Immature natural killer cell (primary cell): Measurements from ENCODE around the gene ZNF285. TPM values are rescaled to one million over a fixed set of nuclear protein-coding genes. Genes with fewer than 3 reads are reported as not detected.
"Not testable (repeated sequence)": the region's sequence is repeated elsewhere in the genome, so short reads cannot be mapped to it uniquely, and the experiment has no call there.

Experiments
- DNase-seq, 3 donors: peaks; one replicate each; pipeline ENCODE4 v3.0.0; 2022; ENCODE audit warnings: mixed read lengths in 1 of 3
- H3K27ac Mint-ChIP-seq, 6 donors: one replicate each; pipeline ENCODE4 v1.8.0; 2020; ENCODE audit warnings: mixed read lengths in 6 of 6, mild to moderate bottlenecking in 5 of 6, inconsistent platforms in 4 of 6, moderate library complexity in 3 of 6
- H3K27me3 Mint-ChIP-seq, 3 donors: one replicate each; pipeline ENCODE4 v1.8.0; 2020 to 2021; ENCODE audit warnings: low read depth in 3 of 3, mild to moderate bottlenecking in 3 of 3, mixed read lengths in 3 of 3, moderate library complexity in 3 of 3, inconsistent platforms in 1 of 3
- H3K36me3 Mint-ChIP-seq, 3 donors: one replicate each; pipeline ENCODE4 v1.8.0; 2020; ENCODE audit warnings: mixed read lengths in 3 of 3, inconsistent platforms in 2 of 3, mild to moderate bottlenecking in 2 of 3
- H3K4me1 Mint-ChIP-seq, 2 donors: one replicate each; pipeline ENCODE4 v1.8.0; 2020; ENCODE audit warnings: inconsistent platforms in 2 of 2, mild to moderate bottlenecking in 2 of 2, mixed read lengths in 2 of 2, moderate library complexity in 1 of 2
- H3K4me3 Mint-ChIP-seq, 5 donors: one replicate each; pipeline ENCODE4 v1.8.0; 2020; ENCODE audit warnings: mild to moderate bottlenecking in 5 of 5, mixed read lengths in 5 of 5, inconsistent platforms in 3 of 5, moderate library complexity in 3 of 5
- H3K9me3 Mint-ChIP-seq, 6 donors: one replicate each; pipeline ENCODE4 v1.8.0; 2020; ENCODE audit warnings: mild to moderate bottlenecking in 6 of 6, mixed read lengths in 6 of 6, inconsistent platforms in 4 of 6, moderate library complexity in 3 of 6
- polyA plus RNA-seq, 3 donors: library from polyadenylated mRNA; unstranded; fragments of 300-500 nt; fragmentation: Illumina TruSeq; gene quantifications; one replicate each; pipeline ENCODE4 v1.2.3, GENCODE V29; 2021

ZNF285 gene
- 1 to 10 TPM in 2 of 3 donors, under 1 TPM in 1; 0.32 to 2.7 (median 1.6) TPM for polyA plus RNA-seq

DNA sequence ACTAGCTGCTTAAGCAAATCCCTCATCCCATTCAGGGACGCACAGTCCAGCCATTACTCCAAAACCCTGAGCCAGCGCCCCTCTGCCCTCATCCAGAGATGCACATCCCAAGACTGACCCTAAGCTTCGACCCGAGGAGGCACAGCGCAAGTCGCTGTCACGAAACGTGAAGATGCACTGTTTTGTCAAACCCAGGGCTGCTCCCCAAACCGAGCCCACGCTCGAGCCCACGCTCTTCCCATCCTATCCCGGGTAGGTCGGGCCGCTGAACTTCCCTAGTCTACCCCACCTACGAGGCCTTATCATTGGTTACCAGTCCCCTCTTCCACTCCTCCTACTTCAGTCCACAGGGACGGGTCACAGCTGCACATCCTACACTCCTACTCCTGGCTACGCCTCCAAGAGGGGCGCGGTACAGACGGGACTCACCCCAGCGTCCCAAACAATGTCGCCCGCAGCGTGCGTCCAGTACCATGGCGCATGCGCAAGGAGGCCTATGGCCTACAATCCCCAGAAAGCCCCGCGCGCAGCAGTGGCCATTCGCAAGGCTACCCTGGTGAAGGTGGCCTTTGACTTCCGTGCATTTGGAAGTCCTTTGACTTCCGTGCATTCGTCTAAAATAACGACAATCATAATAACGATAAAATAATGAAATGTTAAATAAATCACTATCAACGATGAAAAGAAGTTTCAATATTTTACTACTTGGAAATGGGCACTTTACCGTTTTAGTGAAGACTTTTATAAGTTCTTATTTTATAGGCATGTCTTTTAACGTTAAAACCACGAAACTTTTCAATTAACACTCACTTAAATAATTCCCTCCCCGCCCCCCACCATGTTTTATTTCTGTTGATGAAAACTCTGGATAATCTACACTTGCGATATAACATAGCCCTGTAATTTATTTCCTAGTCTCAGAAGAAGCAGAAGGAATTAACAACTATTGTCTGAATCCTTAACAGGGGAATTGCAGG is at the start of gene ZNF285:
Gene ZNF285, minus strand, starts transcription at position 470 of the 977 bp plus-strand sequence. CDS start 4,395 bp downstream, outside the sequence.
- H3K36me3 Mint-ChIP-seq = peaks cover 12 to 36% (median 17%) of the 10 kb centered on the region in 3 donors

DNA sequence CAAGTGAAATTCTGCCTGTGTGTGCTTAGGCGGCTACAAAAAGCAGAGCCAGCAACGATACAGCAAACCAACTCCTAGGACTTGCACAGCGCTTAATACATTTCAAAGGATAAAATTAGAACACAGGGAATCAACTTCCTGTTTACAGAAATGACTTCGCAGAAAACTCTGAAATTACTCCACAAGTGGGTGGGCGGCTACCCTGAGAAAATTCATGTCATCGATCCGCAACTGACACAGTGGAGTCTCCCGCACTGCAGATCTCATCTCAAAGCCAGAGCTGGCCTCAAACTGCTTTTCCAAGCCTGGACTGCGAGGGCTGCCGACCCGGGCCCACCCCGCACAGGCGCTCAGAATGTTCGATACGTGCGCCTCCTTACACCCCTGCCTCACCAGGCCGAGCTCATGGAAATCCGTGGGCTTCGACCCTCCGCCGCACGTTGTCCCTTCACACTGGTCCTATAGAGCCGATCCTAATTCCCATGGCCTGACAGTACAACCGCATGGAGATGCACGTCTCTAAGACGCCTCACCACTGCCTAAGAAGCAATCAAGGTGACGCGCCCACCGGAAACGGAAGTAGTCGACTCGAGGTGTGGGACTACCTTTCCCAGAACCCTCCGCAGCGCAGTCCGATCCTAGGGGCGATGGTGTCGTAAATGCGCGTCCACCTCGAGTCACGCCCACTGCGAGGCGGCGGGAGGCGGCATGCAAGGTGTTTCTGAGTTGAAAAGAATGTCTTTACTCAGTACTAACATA is 46.7 kb upstream of the ZNF285 start, which contains the start of gene ZNF229:
Gene ZNF229, minus strand, starts transcription at position 557 of the 759 bp plus-strand sequence. CDS start 5,625 bp downstream, outside the sequence.
- Mint-ChIP-seq H3K27ac (peak within 1 kb of the TSS in 3 of 6 donors; percentile 16 to 77 (median 63)), H3K36me3 (peaks cover 15 to 51% (median 45%) of the 10 kb centered on the region in 3 donors), H3K9me3 (peaks cover 53 to 96% (median 83%) of the 10 kb centered on the region in 6 donors), H3K4me1 (peaks cover 14% of the 10 kb centered on the region in 2 donors), H3K4me3 (peak within 1 kb of the TSS; percentile 78 to 88 (median 83)), H3K27me3 (peaks cover 6% of the 10 kb centered on the region in 3 donors)
- peak; percentile 38 to 51 (median 45) for DNase-seq

More for the DNA sequence above, at the start of gene ZNF285:
- peak within 1 kb of the TSS; percentile 89 to 96 (median 95) for H3K4me3 Mint-ChIP-seq
- H3K4me1 Mint-ChIP-seq = peaks cover 15% of the 10 kb centered on the region in 2 donors
- peaks cover 16 to 58% (median 38%) of the 10 kb centered on the region in 6 donors for H3K9me3 Mint-ChIP-seq
- peaks cover 6 to 12% (median 9%) of the 10 kb centered on the region in 3 donors for H3K27me3 Mint-ChIP-seq
- peak within 1 kb of the TSS; percentile 31 to 91 (median 62) for H3K27ac Mint-ChIP-seq
- DNase-seq = peak; percentile 76 to 80 (median 78)

DNA sequence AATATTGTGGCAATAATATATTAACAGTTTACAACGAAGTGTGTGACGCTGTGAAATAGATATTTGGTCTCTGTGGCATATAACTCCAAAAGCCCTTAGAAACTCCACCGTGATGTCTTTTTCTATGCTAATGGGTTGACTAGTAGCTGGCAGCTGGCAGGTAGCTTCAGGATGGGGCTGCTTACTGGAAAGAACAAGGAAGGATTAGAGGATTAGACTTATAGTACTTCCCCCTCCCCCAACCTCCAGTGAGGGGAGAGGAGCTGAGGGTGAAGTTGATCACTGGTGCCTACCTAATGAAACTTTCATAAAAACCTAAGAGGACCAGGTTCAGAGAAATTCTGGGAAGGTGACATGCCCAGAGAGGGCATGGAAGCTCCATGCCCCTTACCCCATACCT is 37.0 kb upstream of the ZNF285 start:
- DNase-seq = no peak
- no peak overlapping the region for H3K27ac Mint-ChIP-seq
- H3K9me3 Mint-ChIP-seq = peaks cover 32 to 71% (median 51%) of the 10 kb centered on the region in 6 donors
- no peak overlapping the region for H3K4me3 Mint-ChIP-seq
- H3K36me3 Mint-ChIP-seq = peaks cover 7 to 37% (median 9%) of the 10 kb centered on the region in 3 donors
- H3K4me1 Mint-ChIP-seq = no peaks in the 10 kb centered on the region
- H3K27me3 Mint-ChIP-seq = peaks cover 0 to 2% (median 2%) of the 10 kb centered on the region in 3 donors

DNA sequence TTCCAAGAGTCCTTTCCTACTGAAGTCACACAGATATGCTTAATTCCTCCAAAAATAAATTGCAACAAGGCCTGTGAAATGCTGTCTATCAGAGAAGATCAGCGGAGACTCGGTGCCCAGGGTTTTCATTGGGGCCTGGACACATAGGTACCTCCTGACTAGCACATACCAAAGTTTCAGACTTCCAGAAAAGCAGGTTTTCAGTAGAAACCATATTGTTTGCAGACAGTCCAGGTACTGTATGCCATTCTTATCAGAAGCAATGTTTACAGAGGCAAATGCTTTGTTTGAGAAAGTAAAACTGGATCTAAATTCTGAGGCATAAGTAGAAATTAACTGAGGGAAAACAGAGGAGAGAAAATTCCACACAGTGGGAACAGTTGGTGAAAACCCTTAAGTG is 34.0 kb upstream of the ZNF285 start:
- no peak for DNase-seq
- H3K27me3 Mint-ChIP-seq = peaks cover 0 to 2% (median 2%) of the 10 kb centered on the region in 3 donors
- no peak overlapping the region for H3K27ac Mint-ChIP-seq
- no peaks in the 10 kb centered on the region for H3K4me1 Mint-ChIP-seq
- H3K9me3 Mint-ChIP-seq = peaks cover 30 to 77% (median 59%) of the 10 kb centered on the region in 6 donors
- H3K36me3 Mint-ChIP-seq = peaks cover 8 to 29% (median 9%) of the 10 kb centered on the region in 3 donors
- H3K4me3 Mint-ChIP-seq = no peak overlapping the region

DNA sequence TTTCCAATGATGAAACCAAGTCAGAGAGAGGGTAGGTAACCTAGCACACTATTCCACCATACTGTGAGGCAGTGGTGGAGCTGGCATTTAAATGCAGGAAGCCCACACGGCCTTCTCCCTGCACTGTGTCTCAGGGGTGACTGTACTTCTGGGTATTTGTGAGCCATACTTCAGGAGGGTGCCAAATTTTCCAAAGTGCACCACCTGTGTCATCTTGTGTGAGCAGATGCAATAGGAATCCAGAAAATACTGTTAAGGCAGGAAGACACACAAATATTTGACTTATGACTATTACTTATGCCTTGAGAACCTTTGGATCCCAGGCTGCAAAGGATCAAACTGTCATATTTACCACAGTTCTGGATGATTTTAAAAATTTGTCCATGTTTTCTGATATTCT is 29.5 kb upstream of the ZNF285 start:
- peaks cover 10 to 27% (median 22%) of the 10 kb centered on the region in 3 donors for H3K36me3 Mint-ChIP-seq

DNA sequence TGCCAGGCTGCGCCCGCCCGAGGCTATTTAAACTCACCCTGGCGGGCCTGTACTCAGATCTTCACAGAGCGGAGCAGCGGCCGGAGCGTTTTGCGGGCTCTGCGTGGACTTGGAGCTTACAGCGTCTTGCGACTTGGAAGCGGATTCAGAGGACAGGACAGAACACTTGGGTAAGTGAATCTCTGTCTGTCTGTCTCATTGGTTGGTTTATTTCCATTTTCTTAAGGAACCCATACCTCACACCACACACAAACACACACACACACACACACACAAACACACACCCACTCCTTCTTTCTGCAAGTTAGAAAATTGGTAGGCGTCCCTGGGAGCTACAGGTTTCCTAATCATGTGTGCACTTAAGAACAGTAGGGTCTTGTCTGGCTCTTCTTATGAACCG is 14.1 kb upstream of the ZNF285 start:
- H3K4me3 Mint-ChIP-seq, H3K27me3 Mint-ChIP-seq, H3K27ac Mint-ChIP-seq, DNase-seq, H3K4me1 Mint-ChIP-seq, H3K36me3 Mint-ChIP-seq: not testable (repeated sequence)
- peaks cover 26 to 57% (median 33%) of the 10 kb centered on the region in 6 donors for H3K9me3 Mint-ChIP-seq

More for the DNA sequence above, 29.5 kb upstream of the ZNF285 start:
- Mint-ChIP-seq H3K27ac (no peak overlapping the region), H3K4me1 (no peaks in the 10 kb centered on the region), H3K4me3 (no peak overlapping the region), H3K9me3 (peaks cover 22 to 94% (median 74%) of the 10 kb centered on the region in 6 donors), H3K27me3 (peaks cover 0 to 5% (median 0%) of the 10 kb centered on the region in 3 donors)
- DNase-seq = no peak

DNA sequence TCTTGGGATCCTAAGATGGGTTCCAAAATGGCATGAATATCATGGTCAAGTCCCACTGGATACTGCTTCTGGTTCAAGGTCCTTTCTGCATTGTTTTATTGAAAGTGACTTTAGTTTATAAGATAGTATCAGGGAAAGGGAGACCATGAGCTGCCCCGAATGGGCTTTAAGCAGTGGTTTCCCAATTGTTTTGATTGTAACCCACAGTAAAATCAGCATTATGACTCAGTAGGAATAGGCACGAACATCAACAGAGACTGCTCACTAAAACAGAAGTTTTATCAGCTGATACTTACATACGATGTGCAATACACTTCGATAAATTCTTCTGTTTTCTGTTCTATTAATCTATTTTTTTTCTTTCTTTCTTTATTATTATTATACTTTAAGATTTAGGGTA is 12.1 kb downstream of the ZNF285 start:
- H3K27me3 Mint-ChIP-seq, H3K4me3 Mint-ChIP-seq, H3K27ac Mint-ChIP-seq, DNase-seq, H3K4me1 Mint-ChIP-seq: not testable (repeated sequence)
- H3K36me3 Mint-ChIP-seq = peaks cover 36 to 80% (median 69%) of the 10 kb centered on the region in 3 donors
- peaks cover 26 to 81% (median 67%) of the 10 kb centered on the region in 6 donors for H3K9me3 Mint-ChIP-seq

DNA sequence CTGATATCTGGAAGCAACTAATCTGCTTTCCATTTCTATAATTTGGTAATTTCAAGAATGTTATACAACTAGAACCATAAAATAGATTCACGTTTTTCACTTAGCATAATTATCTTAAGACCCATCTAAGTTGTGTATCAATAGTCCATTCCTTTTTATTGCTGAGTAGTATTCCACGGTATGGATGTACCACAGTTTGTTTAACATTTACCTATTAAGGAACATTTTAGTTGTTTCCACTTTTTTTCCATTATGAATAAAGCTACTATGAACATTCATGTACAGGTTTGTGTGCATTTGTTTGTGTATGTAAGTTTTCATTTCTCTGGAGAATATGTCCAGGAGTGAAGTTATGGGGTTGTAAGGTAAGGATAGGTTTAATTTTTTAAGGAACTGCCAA is 26.6 kb downstream of the ZNF285 start:
- H3K4me3 Mint-ChIP-seq = no peak overlapping the region
- H3K27ac Mint-ChIP-seq = no peak overlapping the region
- H3K4me1 Mint-ChIP-seq = no peaks in the 10 kb centered on the region
- no peak for DNase-seq
- no peaks in the 10 kb centered on the region for H3K36me3 Mint-ChIP-seq
- H3K27me3 Mint-ChIP-seq = peaks cover 0 to 6% (median 0%) of the 10 kb centered on the region in 3 donors
- peaks cover 25 to 71% (median 43%) of the 10 kb centered on the region in 6 donors for H3K9me3 Mint-ChIP-seq

DNA sequence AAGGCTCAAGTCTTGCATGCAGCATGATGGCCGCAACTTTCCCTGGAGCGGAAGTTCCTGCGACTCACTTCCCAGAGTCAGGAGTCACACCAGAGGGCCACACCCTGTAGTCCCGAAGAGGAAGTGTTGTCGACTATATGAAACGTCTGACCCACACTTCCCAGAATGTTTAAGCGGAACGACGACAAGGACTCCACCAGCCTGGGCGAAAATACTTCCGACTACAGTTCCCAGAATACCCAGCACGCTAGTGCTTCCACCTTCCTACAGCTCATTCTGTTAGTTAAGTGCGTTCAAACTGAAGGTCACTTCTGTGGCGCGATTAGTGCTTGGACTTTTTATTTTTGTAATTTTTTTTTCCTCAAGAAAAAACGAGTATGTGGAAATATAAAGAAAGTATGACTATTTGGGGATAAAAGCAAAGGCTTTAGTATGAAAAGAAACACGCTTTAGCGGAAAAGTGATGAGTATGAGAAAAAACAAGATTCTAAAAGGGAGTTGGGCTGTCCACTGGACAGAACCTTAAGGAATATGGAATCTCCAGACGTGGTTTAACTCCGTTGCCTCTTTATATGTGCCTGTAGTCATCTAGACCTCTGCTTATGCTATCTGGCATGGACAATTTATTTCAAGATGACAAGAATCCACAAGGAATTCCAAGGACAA is 29.5 kb downstream of the ZNF285 start:
- Mint-ChIP-seq H3K36me3 (no peaks in the 10 kb centered on the region), H3K4me3 (no peak overlapping the region), H3K27me3 (peaks cover 0 to 6% (median 3%) of the 10 kb centered on the region in 3 donors), H3K4me1 (no peaks in the 10 kb centered on the region), H3K27ac (no peak overlapping the region), H3K9me3 (peaks cover 18 to 71% (median 45%) of the 10 kb centered on the region in 6 donors)
- DNase-seq = no peak

DNA sequence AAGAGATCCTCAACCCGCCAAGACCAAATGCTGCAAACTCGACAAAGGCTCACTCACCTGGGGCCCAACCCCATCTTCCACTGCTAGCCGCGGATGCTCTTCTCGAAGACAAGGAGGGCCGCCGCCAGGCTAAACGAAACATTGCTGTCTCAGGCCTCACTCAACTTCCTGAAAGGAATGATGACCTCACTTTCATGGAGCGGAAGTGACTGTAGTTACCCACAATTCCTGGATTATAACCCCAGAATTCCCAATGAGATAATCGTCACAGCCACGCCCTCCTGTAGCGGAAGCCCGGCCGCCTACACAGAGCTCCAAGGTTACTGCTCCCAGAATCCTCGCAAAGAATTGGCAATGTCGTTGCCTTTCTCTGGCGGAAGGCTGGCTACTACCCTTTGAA is 34.4 kb downstream of the ZNF285 start:
- Mint-ChIP-seq H3K4me1 (no peaks in the 10 kb centered on the region), H3K9me3 (peaks cover 14 to 53% (median 23%) of the 10 kb centered on the region in 6 donors), H3K27ac (no peak overlapping the region), H3K36me3 (no peaks in the 10 kb centered on the region), H3K27me3 (peaks cover 0 to 6% (median 3%) of the 10 kb centered on the region in 3 donors), H3K4me3 (no peak overlapping the region)
- DNase-seq = no peak

DNA sequence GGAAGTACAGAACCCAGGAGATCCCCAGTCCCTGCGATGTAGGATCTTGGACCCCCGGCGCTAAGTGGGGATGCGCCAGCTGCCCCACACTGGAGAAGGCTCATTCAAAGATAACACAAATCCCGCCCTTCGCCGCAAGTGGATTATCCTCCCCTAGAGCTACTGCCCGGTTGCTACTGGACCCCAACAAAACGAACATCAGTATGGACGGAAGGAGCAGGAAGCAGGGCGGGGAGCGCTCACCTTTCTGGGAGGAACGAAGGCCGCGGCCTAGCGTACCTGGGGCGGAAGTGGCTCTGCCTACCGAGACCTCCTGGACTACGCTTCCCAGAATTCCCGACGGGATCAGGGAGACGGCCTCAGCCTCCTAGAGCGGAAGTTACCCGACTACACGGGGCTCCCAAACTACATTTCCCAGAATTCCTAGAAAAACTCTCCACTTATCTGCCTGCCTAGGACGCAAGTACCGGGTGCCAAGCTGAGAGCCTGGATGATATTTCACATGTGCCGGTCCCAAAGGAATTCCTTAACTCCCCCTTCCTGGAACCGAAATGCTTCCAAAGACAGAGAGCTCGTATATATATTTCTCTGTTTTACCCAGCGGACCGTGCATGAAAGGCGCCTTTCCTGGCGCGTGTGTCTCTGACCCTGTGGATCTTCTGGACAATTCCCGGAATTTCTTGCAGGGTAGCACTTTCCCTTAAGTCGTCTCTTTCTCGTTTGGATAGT is 44.9 kb downstream of the ZNF285 start, which contains the start of gene ZNF112:
Gene ZNF112, minus strand, starts transcription at position 298 of the 729 bp plus-strand sequence. CDS start 16,141 bp downstream, outside the sequence.
- H3K4me1 Mint-ChIP-seq = peaks cover 12 to 14% of the 10 kb centered on the region in 2 donors
- H3K36me3 Mint-ChIP-seq = peaks cover 0 to 8% (median 4%) of the 10 kb centered on the region in 3 donors
- peaks cover 0 to 6% (median 5%) of the 10 kb centered on the region in 3 donors for H3K27me3 Mint-ChIP-seq
- H3K4me3 Mint-ChIP-seq = peak within 1 kb of the TSS; percentile 65 to 83 (median 71)
- DNase-seq = peak; percentile 0 to 6 (median 3)
- peak within 1 kb of the TSS in 3 of 6 donors; percentile 9 to 51 (median 46) for H3K27ac Mint-ChIP-seq
- H3K9me3 Mint-ChIP-seq = peaks cover 19 to 73% (median 32%) of the 10 kb centered on the region in 6 donors

DNA sequence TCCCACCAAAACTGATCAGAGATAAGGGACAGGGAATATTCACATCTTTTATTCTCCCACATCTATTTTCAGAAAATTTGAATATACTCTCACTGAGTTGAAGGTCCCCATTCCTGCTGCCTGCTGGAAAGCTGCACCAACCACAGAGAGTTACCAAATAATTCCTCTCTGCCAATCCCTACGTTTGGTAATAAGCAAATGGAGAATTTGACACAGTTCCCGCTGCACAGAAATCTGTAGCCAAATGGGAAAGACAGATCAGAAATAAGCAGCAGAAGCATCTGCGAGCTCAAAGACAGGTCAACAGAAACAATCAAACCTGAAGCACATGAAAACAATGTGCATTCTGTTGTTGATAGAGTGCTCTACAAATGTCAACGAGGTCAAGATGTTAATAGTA is 54.9 kb downstream of the ZNF285 start:
- Mint-ChIP-seq H3K4me3 (no peak overlapping the region), H3K27ac (no peak overlapping the region), H3K9me3 (peaks cover 12 to 43% (median 42%) of the 10 kb centered on the region in 6 donors), H3K36me3 (peaks cover 0 to 6% (median 0%) of the 10 kb centered on the region in 3 donors), H3K4me1 (no peaks in the 10 kb centered on the region), H3K27me3 (peaks cover 0 to 1% (median 0%) of the 10 kb centered on the region in 3 donors)
- DNase-seq = no peak
